Testis (tissue), 3 donors: Measurements from ENCODE around the gene DQX1. TPM values are rescaled to one million over a fixed set of nuclear protein-coding genes. Genes with fewer than 3 reads are reported as not detected.

ENCODE experiments used
- DNase-seq: peaks from one replicate; pipeline ENCODE4 v3.0.0-alpha.2; 2019
- H3K27ac ChIP-seq, 2 donors: fragments of 200-600 bp; sonication (generic); one replicate each; pipeline ENCODE4 v1.5.1; 2019
- H3K27me3 ChIP-seq: fragments of 200-600 bp; sonication (generic); one replicate; pipeline ENCODE4 v1.5.1; 2019
- H3K36me3 ChIP-seq: fragments of 200-600 bp; sonication (generic); one replicate; pipeline ENCODE4 v1.5.1; 2017; ENCODE audit warnings: low read depth; ENCODE audit errors: missing control alignments
- H3K4me1 ChIP-seq: fragments of 200-600 bp; sonication (generic); one replicate; pipeline ENCODE4 v1.5.1; 2019
- H3K4me3 ChIP-seq, 2 donors: fragments of 200-600 bp; sonication (generic); one replicate each; pipeline ENCODE4 v1.5.1; 2017 to 2019
- H3K9me3 ChIP-seq: fragments of 200-600 bp; sonication (generic); one replicate; pipeline ENCODE4 v1.5.1; 2017
- POLR2A ChIP-seq: fragments of 450-650 bp; IDR thresholded peaks from one replicate; pipeline ENCODE4 v1.6.1; 2017; ENCODE audit warnings: antibody characterized with exemption, mild to moderate bottlenecking, moderate library complexity
- WGBS, 2 donors: methylation state at CpG; one replicate each; pipeline ENCODE4 v1.1.5; 2018; 5-methylcytosine and 5-hydroxymethylcytosine counted together
- intact Hi-C: fragments of 100-400 bp; cut with DNase I; formaldehyde crosslinking; loops from one replicate; pipeline ENCODE4 v1.15.1; 2023; ENCODE audit warnings: low total_unique reads
- polyA plus RNA-seq: library from polyadenylated mRNA; stranded (reverse); fragments of 350-450 nt; fragmentation: Illumina TruSeq; extraction: RNeasy Lipid Tissue Mini Kit (QIAGEN cat#74804); gene quantifications from one replicate; pipeline ENCODE4 v1.2.3, GENCODE V29; 2014; ENCODE audit warnings: low read depth, low replicate concordance; ENCODE audit not compliant: insufficient read depth
- total RNA-seq, 2 donors: library from RNA; depleted of rRNA; stranded (reverse); fragments of >200 nt; gene quantifications; one replicate each; pipeline ENCODE4 v1.2.3, GENCODE V29; 2016
- TF ChIP-seq, protein P1 (sequence below), 3 experiments: fragments of 450-650 bp in 2 of 3; fragments of 200-600 bp in 1 of 3; sonication (generic) in 1 of 3; IDR thresholded peaks; one replicate each; pipeline ENCODE4 v1.5.1; 2016 to 2019; ENCODE audit warnings: antibody characterized with exemption in 3 of 3, mild to moderate bottlenecking in 2 of 3, moderate library complexity in 1 of 3

Gene DQX1
- total and polyA plus RNA-seq, 3 donors from 2014 or later: 0.43 to 0.86 TPM; not detected in 1

DNA sequence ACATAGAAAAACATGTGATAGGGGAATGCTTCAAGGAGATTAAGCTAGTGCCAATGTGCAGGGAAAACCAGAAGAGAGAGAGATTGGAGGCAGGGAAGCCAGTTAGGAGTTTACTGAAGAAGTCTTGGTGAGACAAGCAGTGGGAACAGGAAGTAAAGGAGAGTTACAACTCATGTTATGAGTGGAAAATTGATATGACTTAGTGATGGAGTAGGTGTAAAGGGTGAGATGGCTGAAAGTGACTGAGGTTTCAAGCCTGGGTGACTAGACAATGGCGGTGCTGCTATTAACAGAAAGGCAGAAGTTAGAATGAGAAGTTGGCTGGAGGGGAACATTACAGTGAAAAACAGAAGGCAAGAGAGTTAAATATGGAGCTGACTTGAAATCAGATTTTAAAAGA is 45.0 kb upstream of the DQX1 start:
- Histone ChIP-seq H3K4me1 (no peaks in the 10 kb centered on the region), H3K27me3 (no peaks in the 10 kb centered on the region), H3K27ac (no peak overlapping the region), H3K9me3 (no peaks in the 10 kb centered on the region), H3K4me3 (no peak overlapping the region), H3K36me3 (no peaks in the 10 kb centered on the region)
- WGBS, 2 donors: 84 to 96% methylated on average over 1 of the region's 1 CpG
- no peak for DNase-seq
- intact Hi-C loops: no loop called here
- no peak for TF ChIP-seq POLR2A
- TF ChIP-seq, protein P1, sequence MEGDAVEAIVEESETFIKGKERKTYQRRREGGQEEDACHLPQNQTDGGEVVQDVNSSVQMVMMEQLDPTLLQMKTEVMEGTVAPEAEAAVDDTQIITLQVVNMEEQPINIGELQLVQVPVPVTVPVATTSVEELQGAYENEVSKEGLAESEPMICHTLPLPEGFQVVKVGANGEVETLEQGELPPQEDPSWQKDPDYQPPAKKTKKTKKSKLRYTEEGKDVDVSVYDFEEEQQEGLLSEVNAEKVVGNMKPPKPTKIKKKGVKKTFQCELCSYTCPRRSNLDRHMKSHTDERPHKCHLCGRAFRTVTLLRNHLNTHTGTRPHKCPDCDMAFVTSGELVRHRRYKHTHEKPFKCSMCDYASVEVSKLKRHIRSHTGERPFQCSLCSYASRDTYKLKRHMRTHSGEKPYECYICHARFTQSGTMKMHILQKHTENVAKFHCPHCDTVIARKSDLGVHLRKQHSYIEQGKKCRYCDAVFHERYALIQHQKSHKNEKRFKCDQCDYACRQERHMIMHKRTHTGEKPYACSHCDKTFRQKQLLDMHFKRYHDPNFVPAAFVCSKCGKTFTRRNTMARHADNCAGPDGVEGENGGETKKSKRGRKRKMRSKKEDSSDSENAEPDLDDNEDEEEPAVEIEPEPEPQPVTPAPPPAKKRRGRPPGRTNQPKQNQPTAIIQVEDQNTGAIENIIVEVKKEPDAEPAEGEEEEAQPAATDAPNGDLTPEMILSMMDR (IDR thresholded peaks at IDR 0.05): no peak

GRCh38 chr2:74569686-74570085 is 43.7 kb upstream of the DQX1 start:
- no peak overlapping the region for H3K27ac ChIP-seq
- DNase-seq: no peak
- H3K36me3 ChIP-seq: no peaks in the 10 kb centered on the region
- TF ChIP-seq, protein P1 (IDR thresholded peaks at IDR 0.05): no peak
- no peak for TF ChIP-seq POLR2A
- WGBS, 2 donors: 69 to 96% methylated on average over 1 of the region's 1 CpG
- H3K9me3 ChIP-seq: no peaks in the 10 kb centered on the region
- H3K4me3 ChIP-seq: no peak overlapping the region
- intact Hi-C loops: no loop called here
- H3K4me1 ChIP-seq: no peaks in the 10 kb centered on the region
- no peaks in the 10 kb centered on the region for H3K27me3 ChIP-seq

DNA sequence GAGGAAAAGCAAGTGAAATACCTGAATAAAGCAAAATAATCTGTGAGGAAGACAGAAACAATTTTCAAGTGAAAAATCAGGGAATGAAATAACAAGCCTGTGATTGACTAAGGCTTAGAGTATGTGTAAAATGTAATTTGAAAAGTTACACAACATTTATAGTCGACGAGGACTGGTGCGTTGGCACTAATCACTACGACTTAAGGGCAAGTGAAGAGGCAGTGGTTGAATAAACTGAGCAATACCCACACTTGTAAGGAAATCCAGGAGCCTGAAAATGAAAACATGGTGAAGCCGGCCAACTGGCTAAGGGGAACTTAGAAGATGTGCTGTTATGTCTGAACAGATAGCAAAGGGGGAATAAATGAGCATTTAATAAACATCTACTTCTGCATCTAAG is 41.9 kb upstream of the DQX1 start:
- Histone ChIP-seq H3K4me3 (no peak overlapping the region), H3K36me3 (no peaks in the 10 kb centered on the region), H3K27ac (no peak overlapping the region), H3K9me3 (no peaks in the 10 kb centered on the region), H3K27me3 (no peaks in the 10 kb centered on the region), H3K4me1 (no peaks in the 10 kb centered on the region)
- WGBS, 2 donors: 85 to 95% methylated on average over 5 of the region's 5 CpGs
- intact Hi-C loops: no loop called here
- TF ChIP-seq, protein P1 (IDR thresholded peaks at IDR 0.05): no peak
- no peak for TF ChIP-seq POLR2A
- DNase-seq: no peak

- Histone ChIP-seq H3K4me1 (no peaks in the 10 kb centered on the region), H3K9me3 (no peaks in the 10 kb centered on the region), H3K36me3 (no peaks in the 10 kb centered on the region), H3K4me3 (no peak overlapping the region), H3K27me3 (no peaks in the 10 kb centered on the region), H3K27ac (no peak overlapping the region)
- TF ChIP-seq, protein P1 (IDR thresholded peaks at IDR 0.05): no peak
- no peak for TF ChIP-seq POLR2A
- intact Hi-C loops: no loop called here
- DNase-seq: no peak
Observed at GRCh38 chr2:74566754-74567085, 40.7 kb upstream of the DQX1 start.

- H3K27ac ChIP-seq: no peak overlapping the region
- H3K27me3 ChIP-seq: no peaks in the 10 kb centered on the region
- H3K36me3 ChIP-seq: no peaks in the 10 kb centered on the region
- DNase-seq: no peak
- H3K9me3 ChIP-seq: no peaks in the 10 kb centered on the region
- TF ChIP-seq, protein P1 (IDR thresholded peaks at IDR 0.05): no peak
- TF ChIP-seq POLR2A: no peak
- intact Hi-C loops: no loop called here
- H3K4me1 ChIP-seq: no peaks in the 10 kb centered on the region
- 77 to 80% methylated on average over 7 of the region's 7 CpGs for WGBS, 2 donors
- H3K4me3 ChIP-seq: no peak overlapping the region
Observed at GRCh38 chr2:74566076-74566753, 40.2 kb upstream of the DQX1 start.
